Measurements from ENCODE around the gene GCK.
A peak's percentile ranks its signal among the peaks of the same experiment; 100 is the strongest.

Gene GCK

DNA sequence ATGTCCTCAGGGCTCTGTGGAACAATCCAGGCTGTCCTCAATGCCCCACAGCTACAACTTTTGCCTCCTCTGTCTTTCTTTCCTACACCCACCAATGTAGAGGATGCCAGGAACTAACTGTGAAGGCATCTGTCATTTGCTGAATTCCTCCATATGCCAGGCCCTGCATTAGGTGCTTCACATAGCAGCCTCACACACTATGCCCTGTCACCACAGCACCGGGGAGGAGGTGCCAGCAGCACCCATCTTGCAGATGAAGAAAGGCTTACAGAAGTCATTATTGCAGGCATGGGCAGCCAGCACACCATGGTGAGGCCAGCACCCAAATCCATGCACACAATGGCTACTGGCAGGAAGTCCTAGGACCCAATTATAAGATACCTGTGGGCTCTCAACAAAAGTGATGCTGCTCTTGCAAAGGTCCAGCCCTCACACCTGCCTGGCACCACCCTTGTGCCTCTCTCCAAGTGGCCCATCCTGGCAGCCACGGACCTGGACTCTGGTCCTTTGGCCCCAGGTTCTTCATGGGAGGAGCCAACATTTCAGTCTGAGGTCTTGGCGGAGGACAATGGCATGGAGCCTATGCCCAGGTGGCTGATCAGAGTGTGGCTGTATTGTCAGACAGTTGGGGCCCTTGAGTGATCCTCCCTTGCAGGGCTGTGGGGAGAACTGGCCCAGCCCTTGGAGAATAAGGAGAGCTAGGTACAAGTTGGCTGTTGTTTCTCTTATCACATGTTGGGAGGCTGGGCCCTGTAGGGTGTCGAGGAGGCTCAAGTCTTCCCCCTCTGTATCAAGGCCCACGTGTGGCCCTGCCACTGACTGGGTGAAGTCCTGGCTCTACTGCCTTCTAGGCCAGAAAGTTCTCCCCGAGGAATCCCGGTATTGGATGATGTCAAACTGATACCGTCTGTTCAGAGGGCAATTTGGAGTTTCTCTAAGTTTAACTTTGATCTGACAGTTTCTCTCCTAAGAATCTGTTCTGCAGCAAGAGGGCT, 33.8 kb downstream of the GCK start:
- DNase-seq (ENCODE audit: low spot score), result no peak

DNA sequence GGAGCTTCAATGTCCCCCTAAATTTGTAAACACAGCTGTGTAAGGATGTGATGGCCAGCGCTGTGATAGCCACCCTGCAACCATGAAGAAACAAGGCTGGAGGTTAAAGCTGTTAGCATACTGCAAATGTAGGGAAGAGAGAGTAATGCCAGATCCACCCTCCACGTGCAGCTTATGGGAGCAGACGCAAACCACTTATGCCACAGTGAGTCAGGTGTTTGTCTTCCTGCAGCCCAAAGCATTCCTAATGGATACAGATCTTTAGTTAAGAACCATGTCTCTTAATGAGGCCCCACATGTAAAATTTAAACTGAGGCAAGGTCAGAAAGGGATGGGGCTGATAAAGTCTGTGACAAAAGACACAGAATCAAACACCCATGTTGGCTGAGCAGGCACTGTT, 34.5 kb downstream of the GCK start:
- DNase-seq (ENCODE audit: low spot score), result no peak

DNA sequence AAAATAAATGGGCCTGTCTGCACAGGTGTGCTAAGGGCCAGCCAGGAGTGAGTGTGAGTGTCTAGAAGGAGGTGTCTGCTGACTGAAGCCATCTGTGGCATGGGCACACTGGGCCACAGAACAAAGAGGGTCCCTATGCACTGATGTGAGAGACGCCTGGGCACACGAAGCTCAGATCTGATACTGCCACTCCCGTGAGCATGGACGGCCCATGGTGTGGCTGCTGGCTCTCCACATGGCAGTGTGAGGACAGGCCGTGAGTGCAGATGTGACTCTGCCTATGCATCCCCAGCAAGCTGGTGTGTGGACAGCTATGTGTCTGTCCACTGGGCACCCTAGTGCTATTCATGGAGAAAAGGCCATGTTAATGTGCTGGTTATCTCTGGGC, 35.3 kb downstream of the GCK start:
- no peak for DNase-seq (ENCODE audit: low spot score)

DNA sequence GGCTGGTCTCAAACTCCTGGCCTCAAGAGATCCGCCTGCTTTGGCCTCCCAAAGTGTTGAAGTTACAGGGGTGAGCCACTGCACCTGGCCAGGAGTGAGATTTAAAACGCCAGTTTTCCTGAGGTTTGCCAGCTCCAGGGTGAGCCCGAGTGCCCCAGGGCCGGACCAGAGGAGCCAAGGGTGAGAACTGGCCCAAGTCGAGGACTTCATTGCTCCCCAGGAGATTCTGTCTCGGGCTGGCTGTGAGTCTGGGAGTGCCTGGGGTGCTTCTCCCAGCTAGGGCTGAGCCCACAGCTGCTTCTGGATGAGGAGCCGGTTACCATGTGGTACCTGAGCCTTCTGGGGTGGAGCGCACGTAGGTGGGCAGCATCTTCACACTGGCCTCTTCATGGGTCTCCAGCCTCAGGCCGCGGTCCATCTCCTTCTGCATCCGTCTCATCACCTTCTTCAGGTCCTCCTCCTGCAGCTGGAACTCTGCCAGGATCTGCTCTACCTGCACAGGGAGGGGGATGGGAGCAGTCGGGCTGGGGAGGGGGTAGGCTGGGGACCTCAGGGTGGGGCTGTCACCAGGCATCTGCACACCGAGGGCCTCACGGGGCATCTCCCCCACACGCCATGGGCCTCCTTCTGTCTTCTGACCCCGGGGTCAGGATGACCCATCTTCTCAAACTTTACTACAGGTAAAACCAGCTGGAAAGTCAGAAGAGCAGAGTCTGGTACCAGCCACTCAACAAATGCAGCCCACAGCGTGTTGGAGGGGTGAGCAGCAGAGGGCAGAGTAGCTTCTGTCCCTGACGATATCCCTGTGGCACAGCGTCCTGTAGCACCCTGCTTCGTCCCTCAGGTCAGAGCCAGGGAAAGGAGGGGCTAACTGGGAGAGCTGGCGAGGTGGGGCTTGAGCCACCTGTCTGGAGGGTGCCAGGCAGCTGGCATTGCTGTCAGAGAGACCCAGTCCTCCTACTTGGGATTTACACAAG, 36.0 kb downstream of the GCK start:
- DNase-seq (ENCODE audit: low spot score), result no peak

DNA sequence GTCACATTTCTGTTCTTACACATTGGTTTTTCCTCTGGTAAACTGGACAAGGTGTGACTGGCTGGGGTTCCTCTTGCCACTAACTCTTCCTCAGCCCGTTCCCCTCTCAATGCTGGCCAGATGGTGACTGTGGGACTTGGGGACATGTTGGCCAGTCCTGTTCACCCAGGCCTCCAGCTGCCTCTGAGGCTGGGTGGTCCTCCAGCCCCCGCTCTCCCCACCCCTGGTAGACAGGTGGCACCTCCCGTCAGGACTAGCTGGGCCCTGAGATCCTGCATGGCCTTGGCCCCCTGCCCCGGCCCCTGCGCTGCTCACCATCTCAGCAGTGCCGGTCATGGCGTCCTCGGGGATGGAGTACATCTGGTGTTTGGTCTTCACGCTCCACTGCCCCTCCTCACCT, 37.3 kb downstream of the GCK start:
- no peak for DNase-seq (ENCODE audit: low spot score)

DNA sequence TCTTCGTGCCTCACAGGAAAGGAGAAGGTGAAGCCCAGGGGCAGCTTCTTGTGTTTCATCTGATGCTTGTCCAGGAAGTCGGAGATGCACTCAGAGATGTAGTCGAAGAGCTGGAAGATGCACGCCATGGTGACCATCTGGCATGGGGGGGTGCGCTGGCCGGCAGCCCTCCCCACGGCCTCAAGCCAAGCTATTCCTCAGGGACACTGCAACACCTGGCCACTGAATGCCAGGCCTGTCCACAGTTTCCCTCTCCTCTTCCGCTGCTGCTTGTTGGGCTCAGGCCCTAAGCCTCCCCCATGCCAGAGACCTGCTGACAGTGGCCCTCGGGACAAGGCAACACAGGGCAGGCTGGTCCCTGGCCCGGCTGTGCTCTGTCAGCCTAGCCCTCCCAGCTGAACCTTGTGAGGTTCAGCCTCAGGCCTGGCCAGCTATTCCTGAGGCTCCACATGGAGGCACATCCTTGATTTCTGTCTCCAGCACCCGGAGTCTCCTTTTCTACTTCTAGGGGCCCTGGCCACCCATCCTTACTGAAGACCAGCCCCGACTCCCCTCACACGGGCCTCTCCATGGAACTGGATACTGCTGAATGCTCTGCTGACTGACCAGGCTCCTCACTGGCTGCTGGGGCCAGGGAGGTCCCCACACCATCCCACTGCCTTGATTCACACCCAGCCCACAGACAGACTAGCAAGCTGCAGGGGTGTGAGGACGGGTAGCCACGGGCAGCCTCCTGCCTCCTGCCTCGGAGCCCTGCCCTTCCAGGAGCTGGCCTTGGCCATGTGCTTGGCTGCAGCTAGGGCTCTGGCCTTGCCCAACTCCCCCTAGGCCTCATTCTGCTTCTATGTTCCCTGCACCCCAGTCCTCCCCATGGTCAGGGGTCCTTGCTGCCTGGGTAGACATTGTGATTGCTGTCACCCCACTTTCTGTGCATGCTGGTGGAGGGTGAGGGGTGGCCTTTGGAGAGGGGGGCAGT, 38.0 kb downstream of the GCK start:
- no peak for DNase-seq (ENCODE audit: low spot score)

DNA sequence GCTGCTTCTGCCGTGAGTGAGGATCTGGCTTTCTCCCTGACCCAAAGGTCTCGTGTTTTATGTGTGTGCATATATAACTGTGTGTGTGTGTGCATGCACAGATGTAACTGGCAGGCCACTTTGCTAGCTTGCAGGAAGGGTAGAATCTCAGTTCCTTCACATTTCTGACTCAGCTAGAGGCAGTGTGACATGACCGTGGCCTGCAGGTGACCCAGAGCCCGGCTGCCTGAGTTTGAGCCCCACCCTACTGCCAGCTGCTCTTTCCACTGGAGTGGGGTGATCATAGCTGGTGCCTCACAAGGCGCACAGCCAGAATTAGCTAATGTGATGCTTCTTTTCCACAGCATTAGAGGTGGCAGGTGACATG, 38.8 kb downstream of the GCK start:
- no peak for DNase-seq (ENCODE audit: low spot score)

DNA sequence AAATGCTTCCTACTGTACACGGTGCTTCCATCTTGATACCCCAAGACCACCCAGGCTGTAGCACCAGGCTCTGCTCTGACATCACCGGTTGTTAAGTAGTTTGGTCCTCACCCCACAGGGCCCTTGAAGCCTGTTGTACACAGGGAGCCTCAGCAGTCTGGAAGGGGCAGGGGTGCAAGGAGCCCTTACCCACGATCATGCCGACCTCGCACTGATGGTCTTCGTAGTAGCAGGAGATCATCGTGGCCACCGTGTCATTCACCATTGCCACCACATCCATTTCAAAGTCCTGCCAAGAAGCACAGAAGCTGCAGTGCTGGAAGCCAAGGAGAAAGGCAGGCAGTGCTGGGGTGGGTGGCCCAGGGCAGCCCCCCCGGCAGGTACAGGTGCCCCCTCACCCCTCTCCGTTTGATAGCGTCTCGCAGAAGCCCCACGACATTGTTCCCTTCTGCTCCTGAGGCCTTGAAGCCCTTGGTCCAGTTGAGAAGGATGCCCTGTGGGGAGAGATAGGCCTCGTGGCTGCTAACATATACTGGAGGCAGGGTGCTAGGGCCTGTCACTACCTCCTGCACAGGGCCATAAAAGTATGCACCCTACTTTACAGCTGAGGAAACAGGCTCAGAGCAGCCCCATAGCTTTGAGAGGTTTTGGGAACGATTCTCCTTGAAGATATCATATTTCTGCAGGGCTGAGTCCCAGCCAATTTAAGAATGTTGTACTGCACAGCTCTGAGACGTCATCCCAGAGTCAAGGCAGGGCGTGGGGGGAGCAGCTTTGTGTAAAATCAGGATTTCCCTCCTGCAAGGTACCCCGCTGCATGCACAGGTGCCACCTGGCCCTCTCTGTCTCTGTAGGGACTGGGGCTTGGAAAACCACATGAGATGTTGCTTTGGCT, 39.4 kb downstream of the GCK start:
- no peak for DNase-seq (ENCODE audit: low spot score)

DNA sequence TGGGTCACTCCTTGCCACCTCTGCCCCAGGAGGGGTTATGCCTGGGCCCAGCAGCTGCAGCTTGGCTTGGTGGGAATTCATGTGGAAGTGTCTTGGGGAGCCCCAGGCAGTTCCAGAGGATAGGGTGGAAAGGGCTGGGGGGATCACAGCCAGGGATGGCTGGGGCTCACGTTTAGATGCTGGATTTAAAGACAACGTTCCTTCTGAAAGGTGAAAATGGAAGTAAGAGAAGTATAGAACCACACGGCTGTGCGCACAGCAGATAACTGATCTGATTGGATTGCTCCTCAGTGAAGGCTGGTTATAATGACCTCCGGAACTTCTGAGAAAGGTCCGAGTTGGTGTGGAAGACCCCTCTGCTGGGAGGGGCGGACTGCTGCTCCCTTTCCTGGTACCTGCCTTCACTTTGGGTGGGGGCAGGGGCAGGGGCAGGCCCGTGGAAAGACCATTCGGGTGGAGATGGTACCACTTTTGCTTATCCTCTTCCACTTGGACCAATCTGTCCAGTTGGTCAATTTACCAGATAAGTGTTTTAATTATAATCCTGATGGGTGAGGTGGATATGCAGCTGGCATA, 40.2 kb downstream of the GCK start:
- no peak for DNase-seq (ENCODE audit: low spot score)

DNA sequence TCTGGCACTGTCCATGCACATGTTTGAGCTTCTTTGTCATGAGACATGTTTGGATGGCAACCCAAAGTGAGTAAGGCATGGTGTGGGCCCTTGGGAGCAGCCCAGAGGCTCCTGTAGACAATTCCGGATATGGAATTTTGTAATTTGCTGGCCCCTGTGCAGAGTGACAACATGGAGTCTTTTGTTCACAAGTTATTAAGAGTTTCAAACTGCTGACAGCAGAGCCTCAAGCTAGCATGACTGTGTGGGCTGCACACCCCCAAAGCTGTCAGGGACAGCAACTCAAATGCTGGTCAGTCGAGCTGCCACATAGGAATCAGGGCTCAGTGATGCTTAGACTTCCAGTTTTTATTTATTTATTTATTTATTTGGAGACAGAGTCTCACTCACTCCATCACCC, 41.1 kb downstream of the GCK start:
- no peak for DNase-seq (ENCODE audit: low spot score)

DNA sequence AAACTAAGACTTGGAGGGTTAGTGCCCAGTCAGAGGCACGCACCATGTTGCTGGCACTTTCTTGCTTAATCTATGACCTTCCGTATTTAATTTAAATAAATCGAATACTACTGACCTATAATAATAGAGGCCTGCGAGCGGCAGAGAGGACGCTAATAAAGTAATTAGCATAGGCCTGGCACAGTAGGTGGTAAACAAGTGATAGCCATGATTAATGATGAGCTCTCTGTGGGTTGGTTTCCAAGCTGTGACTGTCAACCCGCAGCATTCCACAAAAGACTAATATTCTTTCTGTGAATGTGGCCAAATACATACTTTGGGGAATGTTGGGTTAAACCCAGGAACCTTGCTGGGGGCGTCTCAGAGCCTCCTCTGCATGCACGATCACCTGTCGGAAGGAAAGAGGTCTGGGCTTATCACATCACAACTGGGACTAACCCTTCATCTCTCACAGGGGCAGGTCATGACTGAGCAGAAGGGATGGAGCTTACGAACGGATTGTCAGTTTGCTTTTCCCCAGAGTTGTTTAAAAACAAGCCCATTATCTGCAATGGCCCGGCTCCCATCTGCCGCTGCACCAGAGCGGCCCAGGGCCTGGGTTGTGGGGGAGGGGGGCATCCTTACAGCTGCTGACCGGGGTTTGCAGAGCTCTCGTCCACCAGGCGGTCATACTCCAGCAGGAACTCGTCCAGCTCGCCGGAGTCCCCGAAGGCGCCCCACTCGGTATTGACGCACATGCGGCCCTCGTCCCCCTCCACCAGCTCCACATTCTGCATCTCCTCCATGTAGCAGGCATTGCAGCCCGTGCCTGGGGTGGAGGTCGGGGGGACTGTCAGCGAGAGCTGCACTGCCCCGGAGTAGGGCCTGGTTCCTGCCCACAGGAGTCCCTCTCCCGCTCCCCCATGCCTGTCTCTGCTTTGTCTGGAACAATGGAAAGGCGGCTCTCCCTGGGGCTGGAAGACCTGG, 41.9 kb downstream of the GCK start:
- DNase-seq (ENCODE audit: low spot score), result no peak

DNA sequence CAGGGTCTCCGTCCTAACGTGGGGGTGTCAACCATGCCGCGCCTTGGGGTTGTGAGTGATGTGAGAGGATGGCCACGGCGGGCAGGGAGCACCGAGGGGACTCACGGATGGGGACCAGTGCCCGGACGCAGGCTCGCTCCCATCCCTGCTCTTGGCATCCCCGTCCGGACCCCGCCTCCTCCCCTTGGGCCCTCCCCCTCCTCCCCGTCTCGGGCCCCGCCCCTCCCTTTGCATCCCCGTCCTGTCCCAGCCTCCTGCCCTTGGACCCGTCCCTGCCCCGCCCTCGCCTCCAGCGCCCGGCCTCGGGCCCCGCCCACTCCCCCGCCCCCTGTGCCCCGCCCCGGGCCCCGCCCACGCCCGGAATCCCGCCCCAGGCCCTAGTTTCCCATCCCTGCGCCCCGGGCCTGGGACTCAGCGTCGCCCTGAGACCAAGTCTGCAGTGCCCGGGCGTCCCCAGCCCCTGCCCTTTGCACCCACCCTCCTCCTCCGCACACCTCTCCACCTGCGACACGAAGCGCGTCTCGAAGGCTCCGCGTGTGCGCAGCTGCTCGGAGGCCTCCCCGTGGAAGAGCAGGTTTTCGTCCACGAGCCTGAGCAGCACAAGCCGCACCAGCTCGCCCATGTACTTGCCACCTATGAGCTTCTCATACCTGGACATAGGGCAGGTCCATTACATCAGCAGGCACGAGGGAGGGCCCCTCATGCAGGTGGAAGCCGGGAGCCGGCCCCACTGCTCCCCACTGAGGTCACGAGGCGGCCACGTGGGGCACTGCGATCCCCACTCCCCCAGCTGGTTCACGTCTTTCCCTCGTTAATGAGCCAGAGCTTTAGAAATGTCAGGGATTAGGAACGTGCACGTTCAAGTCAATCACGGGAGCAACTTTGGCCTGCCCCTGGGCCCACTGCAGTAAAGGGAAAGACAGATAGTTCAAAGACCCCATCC, 43.0 kb downstream of the GCK start:
- peak; percentile 95 for DNase-seq (ENCODE audit: low spot score)

DNA sequence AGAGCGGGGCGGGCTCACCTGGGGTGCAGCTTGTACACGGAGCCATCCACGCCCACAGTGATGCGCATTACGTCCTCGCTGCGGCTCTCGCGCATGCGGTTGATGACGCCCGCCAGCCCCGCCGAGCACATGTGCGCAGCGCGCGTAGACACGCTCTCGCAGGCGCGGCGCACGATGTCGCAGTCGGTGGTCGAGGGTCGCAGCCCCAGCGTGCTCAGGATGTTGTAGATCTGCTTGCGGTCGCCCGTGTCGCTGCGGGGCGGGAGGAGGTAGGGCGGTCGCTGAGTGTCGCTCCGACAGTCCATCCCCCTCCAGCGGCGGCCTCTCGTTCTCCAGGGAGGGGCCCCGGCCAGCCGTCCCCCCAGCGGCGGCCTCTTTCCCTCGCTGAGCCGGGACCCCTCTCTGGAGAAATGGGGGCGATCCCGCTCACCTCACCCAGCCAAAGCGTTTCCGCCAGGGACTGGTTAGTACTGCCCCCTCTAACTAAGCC, 43.7 kb downstream of the GCK start:
- DNase-seq (ENCODE audit: low spot score), result no peak

DNA sequence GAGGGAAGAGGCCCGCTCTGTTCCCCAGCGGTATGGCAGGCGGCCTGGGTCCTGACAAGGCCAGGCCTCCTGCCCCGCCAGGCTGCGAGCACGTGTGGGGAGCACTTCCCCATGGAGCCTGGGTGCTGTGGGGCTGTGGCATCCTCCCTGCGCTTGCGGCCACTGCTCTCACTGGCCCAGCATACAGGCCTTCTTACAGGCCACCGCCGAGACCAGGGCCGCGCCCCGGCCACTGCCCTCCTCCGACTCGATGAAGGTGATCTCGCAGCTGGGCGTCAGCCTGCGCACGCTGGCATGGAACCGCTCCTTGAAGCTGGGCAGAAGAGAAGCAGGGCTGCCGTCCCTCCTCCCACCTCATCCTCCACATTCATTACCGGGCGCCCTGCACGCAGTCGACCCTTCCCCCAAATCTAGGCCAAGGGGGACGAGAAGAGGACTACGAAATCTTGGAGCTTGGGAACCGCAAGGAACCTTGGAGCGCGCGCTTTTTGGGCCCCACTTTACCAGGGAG, 44.2 kb downstream of the GCK start:
- no peak for DNase-seq (ENCODE audit: low spot score)

DNA sequence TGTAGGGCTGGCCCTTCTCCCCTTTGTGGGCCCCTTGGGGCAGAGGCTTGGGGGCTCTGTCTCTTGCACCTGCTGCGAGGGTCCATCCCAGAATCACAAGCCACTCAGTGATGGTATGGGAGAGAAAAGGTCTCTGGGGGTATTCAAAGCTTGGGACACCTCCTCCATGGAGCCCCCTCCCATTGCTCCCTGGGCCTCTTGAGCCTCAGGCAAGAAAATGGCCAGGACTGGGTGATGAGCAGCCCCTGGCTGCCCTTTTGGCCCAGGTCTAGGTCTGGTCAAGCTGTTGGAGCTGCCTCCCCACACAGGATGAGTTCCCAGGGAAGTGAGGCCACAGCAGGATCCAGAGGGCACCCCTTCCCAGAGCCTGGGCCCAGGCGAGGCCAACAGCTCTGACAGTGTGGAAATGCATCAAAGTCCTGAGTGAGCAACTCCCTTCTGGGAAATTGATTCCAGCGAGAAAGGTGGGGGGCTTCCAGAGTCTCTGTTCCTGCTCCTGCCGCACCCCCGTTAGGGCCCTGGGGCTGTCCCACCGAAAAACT, 44.7 kb downstream of the GCK start:
- DNase-seq (ENCODE audit: low spot score), result no peak

DNA sequence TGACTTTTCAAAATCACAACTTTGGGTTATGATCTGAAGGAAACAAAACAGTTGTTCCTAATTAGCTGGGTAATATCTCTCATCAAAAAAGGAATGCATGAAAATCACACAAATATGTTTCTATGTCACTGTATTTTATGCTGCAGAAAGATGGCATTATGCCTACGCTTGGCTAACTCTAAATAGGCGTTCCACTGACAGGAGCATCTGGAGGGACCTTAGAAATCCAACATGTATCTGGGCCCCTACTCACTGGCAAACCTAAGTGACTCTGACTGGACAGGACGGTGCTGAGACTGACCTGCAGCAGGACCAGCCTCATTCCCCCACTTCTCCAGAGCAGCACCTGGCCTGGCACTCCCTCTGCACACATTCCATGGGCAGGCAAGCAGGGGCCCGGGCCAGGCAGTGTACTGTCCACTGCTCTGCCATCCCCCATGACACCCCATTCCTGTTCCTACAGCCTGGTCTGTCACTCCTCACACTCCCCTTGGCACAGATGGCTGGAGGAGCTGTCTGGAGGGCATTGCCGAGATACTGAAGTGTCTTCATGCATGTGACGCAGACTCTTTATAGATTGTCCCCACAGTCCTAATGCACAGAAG, 45.5 kb downstream of the GCK start:
- no peak for DNase-seq (ENCODE audit: low spot score)

DNA sequence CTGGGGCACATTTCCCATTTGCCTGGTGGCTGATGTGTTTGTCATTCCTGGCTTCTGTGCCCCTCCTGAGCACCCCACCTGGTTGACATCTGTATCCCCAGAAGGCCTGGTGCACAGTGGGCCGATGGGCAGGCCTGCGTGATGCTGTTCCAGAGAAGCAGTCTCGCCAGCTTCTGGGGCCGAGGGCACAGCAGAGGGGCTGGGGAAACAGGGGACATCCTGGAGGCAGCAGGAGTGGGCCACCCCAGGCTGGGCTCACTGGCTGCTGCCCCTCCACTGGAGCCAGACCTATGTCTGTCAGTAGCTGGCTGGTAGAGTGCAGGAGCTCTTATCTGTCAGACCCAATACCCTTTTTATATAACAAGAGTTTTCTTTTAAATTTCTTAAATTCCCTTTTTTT, 47.2 kb downstream of the GCK start:
- no peak for DNase-seq (ENCODE audit: low spot score)

Data from AG08396 (cell line).